ENCODE data around the gene PSPH. TPM values are rescaled to one million over a fixed set of nuclear protein-coding genes. Genes with fewer than 3 reads are reported as not detected.
"Not testable (repeated sequence)": the region's sequence is repeated elsewhere in the genome, so short reads cannot be mapped to it uniquely, and the experiment has no call there.

Gene PSPH
- total RNA-seq, 1 donor from 2014 or later = 10.1 TPM

GRCh38 chr7:56079450-56080185 is 28.4 kb upstream of the PSPH start:
- intact Hi-C loops (cut with DNase I) = loop anchor here (5.0 kb wide), 1 partner anchor 77 kb away; no protein-coding TSS in a partner anchor
- Histone ChIP-seq H3K9me3 (no peaks in the 10 kb centered on the region), H3K27ac (peak overlapping the region; percentile 44), H3K27me3 (no peaks in the 10 kb centered on the region), H3K4me1 (peaks cover 9% of the 10 kb centered on the region), H3K36me3 (peaks cover 30% of the 10 kb centered on the region), H3K4me3 (no peak overlapping the region)
- TF ChIP-seq, protein P1, sequence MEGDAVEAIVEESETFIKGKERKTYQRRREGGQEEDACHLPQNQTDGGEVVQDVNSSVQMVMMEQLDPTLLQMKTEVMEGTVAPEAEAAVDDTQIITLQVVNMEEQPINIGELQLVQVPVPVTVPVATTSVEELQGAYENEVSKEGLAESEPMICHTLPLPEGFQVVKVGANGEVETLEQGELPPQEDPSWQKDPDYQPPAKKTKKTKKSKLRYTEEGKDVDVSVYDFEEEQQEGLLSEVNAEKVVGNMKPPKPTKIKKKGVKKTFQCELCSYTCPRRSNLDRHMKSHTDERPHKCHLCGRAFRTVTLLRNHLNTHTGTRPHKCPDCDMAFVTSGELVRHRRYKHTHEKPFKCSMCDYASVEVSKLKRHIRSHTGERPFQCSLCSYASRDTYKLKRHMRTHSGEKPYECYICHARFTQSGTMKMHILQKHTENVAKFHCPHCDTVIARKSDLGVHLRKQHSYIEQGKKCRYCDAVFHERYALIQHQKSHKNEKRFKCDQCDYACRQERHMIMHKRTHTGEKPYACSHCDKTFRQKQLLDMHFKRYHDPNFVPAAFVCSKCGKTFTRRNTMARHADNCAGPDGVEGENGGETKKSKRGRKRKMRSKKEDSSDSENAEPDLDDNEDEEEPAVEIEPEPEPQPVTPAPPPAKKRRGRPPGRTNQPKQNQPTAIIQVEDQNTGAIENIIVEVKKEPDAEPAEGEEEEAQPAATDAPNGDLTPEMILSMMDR (IDR thresholded peaks at IDR 0.05) = peak; percentile 55
- DNase-seq (peak; percentile 71), ATAC-seq (peak; percentile 54)

DNA sequence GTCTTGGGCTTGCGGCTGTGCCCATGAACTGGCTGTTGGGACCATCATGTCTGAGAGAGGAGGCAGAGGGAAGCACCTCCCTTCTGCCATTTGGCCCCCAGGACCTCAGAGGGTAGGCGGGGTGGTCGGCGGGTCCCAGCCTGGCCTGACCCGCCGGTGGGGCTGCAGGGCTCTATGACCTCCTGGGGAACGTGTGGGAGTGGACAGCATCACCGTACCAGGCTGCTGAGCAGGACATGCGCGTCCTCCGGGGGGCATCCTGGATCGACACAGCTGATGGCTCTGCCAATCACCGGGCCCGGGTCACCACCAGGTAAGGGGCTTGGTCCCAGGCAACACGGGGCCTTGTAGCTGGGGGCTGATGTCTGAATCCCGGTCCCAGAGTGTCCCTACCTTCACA is 27.0 kb upstream of the PSPH start:
- Histone ChIP-seq H3K4me1 (peaks cover 9% of the 10 kb centered on the region), H3K27me3 (no peaks in the 10 kb centered on the region), H3K9me3 (no peaks in the 10 kb centered on the region), H3K27ac (no peak overlapping the region), H3K4me3 (no peak overlapping the region), H3K36me3 (peaks cover 27% of the 10 kb centered on the region)
- no peak for ATAC-seq
- DNase-seq = peak; percentile 48
- TF ChIP-seq, protein P1 (IDR thresholded peaks at IDR 0.05) = no peak
- intact Hi-C loops (cut with DNase I) = loop anchor here (5.0 kb wide), 1 partner anchor 76 kb away; no protein-coding TSS in a partner anchor

DNA sequence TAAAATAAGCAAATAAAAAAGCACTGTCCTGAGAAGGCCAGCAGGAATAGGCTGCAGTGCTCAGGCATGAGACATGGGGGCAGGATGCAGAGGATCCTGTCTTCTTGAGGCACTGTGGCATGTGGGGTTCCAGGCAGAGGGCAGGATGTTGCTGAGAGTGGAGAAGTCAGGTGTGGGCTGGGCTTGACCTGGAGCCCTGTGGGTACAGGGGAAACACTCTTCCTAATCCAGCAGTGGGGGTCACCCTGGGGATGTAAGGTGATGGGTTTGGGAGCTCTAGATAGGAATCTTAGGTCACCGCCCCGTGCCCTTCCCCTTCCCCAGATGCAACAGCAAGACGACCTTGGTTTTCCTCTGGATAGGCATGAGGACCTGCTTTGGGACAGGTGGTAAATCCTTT is 26.4 kb upstream of the PSPH start:
- H3K27me3 ChIP-seq = no peaks in the 10 kb centered on the region
- no peak overlapping the region for H3K27ac ChIP-seq
- H3K36me3 ChIP-seq = peaks cover 31% of the 10 kb centered on the region
- TF ChIP-seq, protein P1 (IDR thresholded peaks at IDR 0.05) = no peak
- intact Hi-C loops (cut with DNase I) = loop anchor here (5.0 kb wide), 1 partner anchor 75 kb away; no protein-coding TSS in a partner anchor
- H3K4me3 ChIP-seq = no peak overlapping the region
- peaks cover 9% of the 10 kb centered on the region for H3K4me1 ChIP-seq
- H3K9me3 ChIP-seq = no peaks in the 10 kb centered on the region
- peak; percentile 30 for DNase-seq
- no peak for ATAC-seq

GRCh38 chr7:56074371-56074791 is 23.1 kb upstream of the PSPH start:
- DNase-seq (peak; percentile 89), ATAC-seq (peak; percentile 99)
- peaks cover 50% of the 10 kb centered on the region for H3K36me3 ChIP-seq
- intact Hi-C loops (cut with DNase I) = no loop called here
- TF ChIP-seq, protein P1 (IDR thresholded peaks at IDR 0.05) = peak; percentile 92
- H3K4me3 ChIP-seq = no peak overlapping the region
- no peaks in the 10 kb centered on the region for H3K4me1 ChIP-seq
- no peaks in the 10 kb centered on the region for H3K9me3 ChIP-seq
- H3K27ac ChIP-seq = no peak overlapping the region
- no peaks in the 10 kb centered on the region for H3K27me3 ChIP-seq

- peak; percentile 40 for DNase-seq
- peaks cover 53% of the 10 kb centered on the region for H3K36me3 ChIP-seq
- H3K4me3 ChIP-seq; ATAC-seq; H3K9me3 ChIP-seq; H3K27me3 ChIP-seq; H3K4me1 ChIP-seq; H3K27ac ChIP-seq; intact Hi-C loops (cut with DNase I): not testable (repeated sequence)
Measured at GRCh38 chr7:56066376-56066775, 15.1 kb upstream of the PSPH start.

DNA sequence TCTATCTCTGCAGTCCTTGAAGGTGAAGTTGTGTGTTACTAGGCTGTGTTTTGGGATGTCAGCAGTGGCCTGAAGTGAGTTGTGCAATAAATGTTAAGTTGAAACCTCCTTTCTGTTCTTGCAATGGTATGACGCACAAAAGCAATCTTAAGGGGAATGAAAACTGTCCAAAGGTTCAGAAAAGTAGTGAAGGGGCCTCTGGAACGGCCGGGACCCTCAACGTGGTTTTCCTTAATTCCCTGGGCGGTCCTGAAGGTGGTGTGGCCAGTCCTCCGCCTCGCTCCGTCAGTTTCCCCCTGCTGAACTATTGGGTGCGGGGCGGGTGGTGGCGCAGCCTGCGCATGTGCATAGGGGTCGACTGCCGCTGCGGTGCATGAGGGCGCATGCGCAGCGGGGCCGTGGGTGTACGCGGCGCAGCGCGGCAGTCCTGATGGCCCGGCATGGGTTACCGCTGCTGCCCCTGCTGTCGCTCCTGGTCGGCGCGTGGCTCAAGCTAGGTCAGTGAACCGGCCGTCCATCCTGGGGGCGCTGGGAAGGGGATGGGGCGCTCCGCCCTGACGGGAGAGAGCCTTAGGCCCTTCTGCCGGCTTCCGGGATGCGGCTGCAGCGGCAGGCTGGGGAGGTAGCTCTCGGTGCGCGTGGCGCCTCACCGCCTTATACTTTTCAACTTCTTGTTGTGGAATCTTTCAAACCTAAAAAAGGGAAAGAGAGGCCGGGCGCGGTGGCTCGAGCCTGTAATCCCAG is 12.8 kb upstream of the PSPH start, which contains the start of gene SUMF2:
TSS of gene SUMF2 (plus strand) at position 405 of the 744 bp plus-strand sequence. CDS start at position 431, 26 bp downstream.
- intact Hi-C loops (cut with DNase I) = no loop called here
- Histone ChIP-seq H3K36me3 (peaks cover 54% of the 10 kb centered on the region), H3K4me3 (peak within 1 kb of the TSS; percentile 77), H3K9me3 (no peaks in the 10 kb centered on the region), H3K27me3 (no peaks in the 10 kb centered on the region), H3K27ac (peak within 1 kb of the TSS; percentile 93), H3K4me1 (peaks cover 10% of the 10 kb centered on the region)
- TF ChIP-seq, protein P1 (IDR thresholded peaks at IDR 0.05) = peak; percentile 37
- DNase-seq = peak; percentile 97
- peak; percentile 99 for ATAC-seq

All from upper lobe of right lung (tissue), 1 donor.